Keratinocyte (primary cell): ENCODE measurements around the gene ZNF423.

Source experiments
- CTCF ChIP-seq, 3 experiments: IDR thresholded peaks in 1 of 3; conservative IDR thresholded peaks in 1 of 3; optimal IDR thresholded peaks in 1 of 3; 2 replicates in 2 of 3; 3 replicates in 1 of 3; pipeline versions ENCODE3 to v1.5.1; 2011; ENCODE audit warnings: low read length in 3 of 3, mild to moderate bottlenecking in 3 of 3, moderate library complexity in 2 of 3, control low read depth in 1 of 3, inconsistent platforms in 1 of 3; ENCODE audit not compliant: insufficient read depth in 2 of 3; ENCODE audit errors: extremely low read depth in 1 of 3
- EZH2 ChIP-seq: IDR thresholded peaks from one replicate; pipeline ENCODE4 v1.6.1; 2012; ENCODE audit warnings: inconsistent platforms, mild to moderate bottlenecking, low read length, moderate library complexity

- TF ChIP-seq CTCF (optimal IDR thresholded peaks at IDR 0.05 in 1 of 3, IDR thresholded peaks at IDR 0.05 in 1 of 3, conservative IDR thresholded peaks at IDR 0.05 in 1 of 3; ENCODE audit: extremely low read depth in 1 of 3, insufficient read depth in 2 of 3, low read length in 3 of 3): no peak
- TF ChIP-seq EZH2: no peak
These were observed 9.1 kb downstream of the ZNF423 start for GRCh38 chr16:49846800-49847199.
